NK-92 (cell line): ENCODE measurements around the gene EPB41L4B.

ENCODE experiments used
- DNase-seq: peaks from one replicate; lab custom pipeline; 2025; ENCODE audit not compliant: unreplicated experiment; lab: John Stamatoyannopoulos, UW

EPB41L4B gene

GRCh38 chr9:109166771-109167601 is 153.9 kb downstream of the EPB41L4B start, which contains the start of gene FRRS1L:
TSS of gene FRRS1L (minus strand) at chr9:109167249. CDS start at chr9:109167138, 111 bp downstream.
- DNase-seq = no peak

GRCh38 chr9:109166171-109166770 is 154.6 kb downstream of the EPB41L4B start:
- DNase-seq = no peak

- no peak for DNase-seq
Observed at GRCh38 chr9:109164042-109164441, 156.8 kb downstream of the EPB41L4B start.

GRCh38 chr9:109163194-109163593 is 157.7 kb downstream of the EPB41L4B start:
- DNase-seq = no peak

GRCh38 chr9:109162677-109163076 is 158.2 kb downstream of the EPB41L4B start:
- DNase-seq = no peak

- DNase-seq = no peak
Observed at GRCh38 chr9:109161471-109161870, 159.4 kb downstream of the EPB41L4B start.

- DNase-seq = no peak
Observed at GRCh38 chr9:109159583-109159982, 161.3 kb downstream of the EPB41L4B start.

GRCh38 chr9:109158651-109159050 is 162.2 kb downstream of the EPB41L4B start:
- DNase-seq = no peak

- no peak for DNase-seq
Observed at GRCh38 chr9:109156708-109157107, 164.2 kb downstream of the EPB41L4B start.

GRCh38 chr9:109150925-109151545 is 169.8 kb downstream of the EPB41L4B start:
- no peak for DNase-seq

GRCh38 chr9:109149722-109150121 is 171.1 kb downstream of the EPB41L4B start:
- no peak for DNase-seq

GRCh38 chr9:109149089-109149488 is 171.8 kb downstream of the EPB41L4B start:
- no peak for DNase-seq

- no peak for DNase-seq
Observed at GRCh38 chr9:109145051-109145450, 175.8 kb downstream of the EPB41L4B start.

GRCh38 chr9:109143881-109144562 is 176.8 kb downstream of the EPB41L4B start:
- DNase-seq = no peak

- DNase-seq = no peak
Observed at GRCh38 chr9:109141375-109141774, 179.5 kb downstream of the EPB41L4B start.

GRCh38 chr9:109139851-109140250 is 181.0 kb downstream of the EPB41L4B start:
- no peak for DNase-seq

GRCh38 chr9:109138421-109138820 is 182.4 kb downstream of the EPB41L4B start:
- DNase-seq = no peak

GRCh38 chr9:109134167-109134578 is 186.7 kb downstream of the EPB41L4B start:
- no peak for DNase-seq

GRCh38 chr9:109133533-109133932 is 187.3 kb downstream of the EPB41L4B start:
- DNase-seq = no peak

GRCh38 chr9:109132567-109133021 is 188.3 kb downstream of the EPB41L4B start:
- no peak for DNase-seq

GRCh38 chr9:109129470-109130197 is 191.2 kb downstream of the EPB41L4B start:
- DNase-seq = no peak
